Mammary epithelial cell (primary cell): ENCODE results near the gene ZNF107.

Experiments used
- EZH2 ChIP-seq: IDR thresholded peaks from 2 replicates; pipeline ENCODE4 v1.6.1; 2012; ENCODE audit warnings: low read length, inconsistent platforms, borderline replicate concordance
- TF ChIP-seq, protein P1 (sequence below), 2 donors: IDR thresholded peaks in 1 of 2; conservative IDR thresholded peaks in 1 of 2; 2 replicates each; pipeline ENCODE4 v1.5.1; 2011 to 2012; ENCODE audit warnings: inconsistent platforms in 2 of 2, low read length in 2 of 2, mild to moderate bottlenecking in 2 of 2, control low read depth in 1 of 2, low read depth in 1 of 2; ENCODE audit not compliant: insufficient read depth in 1 of 2; ENCODE audit errors: extremely low read depth in 1 of 2

DNA sequence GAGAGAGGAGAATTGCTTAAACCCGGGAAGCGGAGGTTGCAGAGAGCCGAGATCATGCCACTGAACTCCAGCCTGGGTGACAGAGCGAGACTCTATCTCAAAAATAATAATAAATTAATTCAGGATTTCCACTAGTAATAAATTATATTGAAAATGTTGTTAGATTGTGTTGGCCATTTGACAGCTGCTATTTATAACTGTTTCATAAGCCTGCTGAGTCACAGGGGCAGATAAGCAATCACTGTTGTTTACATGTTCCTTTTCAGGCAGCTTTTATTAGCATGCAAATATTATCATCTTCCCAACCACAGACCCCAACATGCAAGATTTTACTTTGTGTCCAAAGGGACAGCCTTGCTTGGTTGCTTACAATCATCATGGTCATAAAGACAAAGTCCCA is 78.7 kb downstream of the ZNF107 start:
- TF ChIP-seq, protein P1, sequence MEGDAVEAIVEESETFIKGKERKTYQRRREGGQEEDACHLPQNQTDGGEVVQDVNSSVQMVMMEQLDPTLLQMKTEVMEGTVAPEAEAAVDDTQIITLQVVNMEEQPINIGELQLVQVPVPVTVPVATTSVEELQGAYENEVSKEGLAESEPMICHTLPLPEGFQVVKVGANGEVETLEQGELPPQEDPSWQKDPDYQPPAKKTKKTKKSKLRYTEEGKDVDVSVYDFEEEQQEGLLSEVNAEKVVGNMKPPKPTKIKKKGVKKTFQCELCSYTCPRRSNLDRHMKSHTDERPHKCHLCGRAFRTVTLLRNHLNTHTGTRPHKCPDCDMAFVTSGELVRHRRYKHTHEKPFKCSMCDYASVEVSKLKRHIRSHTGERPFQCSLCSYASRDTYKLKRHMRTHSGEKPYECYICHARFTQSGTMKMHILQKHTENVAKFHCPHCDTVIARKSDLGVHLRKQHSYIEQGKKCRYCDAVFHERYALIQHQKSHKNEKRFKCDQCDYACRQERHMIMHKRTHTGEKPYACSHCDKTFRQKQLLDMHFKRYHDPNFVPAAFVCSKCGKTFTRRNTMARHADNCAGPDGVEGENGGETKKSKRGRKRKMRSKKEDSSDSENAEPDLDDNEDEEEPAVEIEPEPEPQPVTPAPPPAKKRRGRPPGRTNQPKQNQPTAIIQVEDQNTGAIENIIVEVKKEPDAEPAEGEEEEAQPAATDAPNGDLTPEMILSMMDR (conservative IDR thresholded peaks at IDR 0.05 in 1 of 2, IDR thresholded peaks at IDR 0.05 in 1 of 2; ENCODE audit: extremely low read depth in 1 of 2, insufficient read depth in 1 of 2, low read depth in 1 of 2, low read length in 2 of 2) = no peak
- no peak for TF ChIP-seq EZH2
